HTERT RPE-1 (cell line): Measurements from ENCODE around the gene FAM47A.

Experiments
- in situ Hi-C: fragments of 300-500 bp; cut with MboI; formaldehyde crosslinking; loops from 4 replicates; pipeline ENCODE4 v1.14.3; 2020; ENCODE audit warnings: low sequenced_read_pairs

FAM47A gene

GRCh38 chrX:34132028-34132427 is at the start of gene FAM47A:
Gene FAM47A, minus strand, starts transcription at chrX:34132314. Its CDS starts 36 bp downstream, at chrX:34132278.
- in situ Hi-C loops = no loop called here

GRCh38 chrX:34147345-34147744 is 15.2 kb upstream of the FAM47A start:
- in situ Hi-C loops = no loop called here

- in situ Hi-C loops = no loop called here
These were observed 14.8 kb upstream of the FAM47A start for GRCh38 chrX:34146906-34147305.

GRCh38 chrX:34144246-34144645 is 12.1 kb upstream of the FAM47A start:
- in situ Hi-C loops = no loop called here

- in situ Hi-C loops = no loop called here
These were observed 8.7 kb upstream of the FAM47A start for GRCh38 chrX:34140816-34141215.

GRCh38 chrX:34130980-34131744 is 952 bp downstream of the FAM47A start:
- in situ Hi-C loops = no loop called here

- in situ Hi-C loops = no loop called here
These were observed 1.6 kb downstream of the FAM47A start for GRCh38 chrX:34130501-34130900.

GRCh38 chrX:34126011-34126410 is 6.1 kb downstream of the FAM47A start:
- in situ Hi-C loops = no loop called here

GRCh38 chrX:34119122-34119521 is 13.0 kb downstream of the FAM47A start:
- in situ Hi-C loops = no loop called here

GRCh38 chrX:34112459-34112858 is 19.7 kb downstream of the FAM47A start:
- in situ Hi-C loops = no loop called here
